Neuronal stem cell (in vitro differentiated cells): ENCODE data around the gene SLC16A7. TPM values are rescaled to one million over a fixed set of nuclear protein-coding genes. Genes with fewer than 3 reads are reported as not detected.

Experiments used
- small RNA-seq: library from polyadenylated mRNA; stranded (forward); fragments of <200 nt; extraction: miRNeasy Mini kit (QIAGEN cat#:217004); gene quantifications from one replicate; pipeline ENCODE3, GENCODE V24; 2013; ENCODE audit not compliant: insufficient read depth

The SLC16A7 gene

Small RNA genes within 50 kb of the gene (small RNA-seq; reads per million reads assigned to genes)
- gene AC079905.2 (not detected), gene RNU4-20P (not detected)
